HCT116 (cell line): Measurements from ENCODE around the gene RUFY4.

ENCODE experiments used
- CEBPB ChIP-seq: IDR thresholded peaks from 2 replicates; pipeline ENCODE4 v1.6.1; 2012; ENCODE audit warnings: low read depth
- EGR1 ChIP-seq: IDR thresholded peaks from 2 replicates; pipeline ENCODE4 v1.6.1; 2012; ENCODE audit warnings: low read depth
- EZH2 ChIP-seq: fragments of 200-600 bp; sonication (generic); IDR thresholded peaks from 2 replicates; pipeline ENCODE4 v1.6.1; 2017; ENCODE audit warnings: antibody characterized with exemption, mixed run types
- EZH2phosphoT487 ChIP-seq: fragments of 200-600 bp; IDR thresholded peaks from 2 replicates; pipeline ENCODE4 v1.6.1; 2018; ENCODE audit warnings: antibody characterized with exemption, borderline replicate concordance
- POLR2A ChIP-seq: IDR thresholded peaks from 2 replicates; pipeline ENCODE4 v1.7.0; 2011; ENCODE audit warnings: borderline replicate concordance; ENCODE audit not compliant: insufficient read depth, insufficient read length; ENCODE audit errors: extremely low read depth
- RAD21 ChIP-seq: IDR thresholded peaks from 2 replicates; pipeline ENCODE4 v1.6.1; 2012; ENCODE audit warnings: low read depth, mild to moderate bottlenecking
- SRF ChIP-seq: IDR thresholded peaks from 2 replicates; pipeline ENCODE4 v1.6.1; 2012; ENCODE audit warnings: low read depth
- YY1 ChIP-seq: IDR thresholded peaks from 2 replicates; pipeline ENCODE4 v1.6.1; 2011; ENCODE audit warnings: low read length, low read depth, moderate library complexity, mild to moderate bottlenecking; ENCODE audit not compliant: insufficient replicate concordance; ENCODE audit errors: extremely low read depth
- TF ChIP-seq, protein P1 (sequence below), 3 experiments: fragments of 200-600 bp in 1 of 3; sonication (generic) in 1 of 3; IDR thresholded peaks in 2 of 3; conservative IDR thresholded peaks in 1 of 3; 2 replicates each; pipeline ENCODE4 v1.5.1; 2012 to 2017; ENCODE audit warnings: low read depth in 2 of 3, low read length in 2 of 3, antibody characterized with exemption in 1 of 3, borderline replicate concordance in 1 of 3, control low read depth in 1 of 3, mild to moderate bottlenecking in 1 of 3, mixed read lengths in 1 of 3, mixed run types in 1 of 3, moderate library complexity in 1 of 3; ENCODE audit not compliant: insufficient read depth in 1 of 3
- TF ChIP-seq, protein P2 (sequence below): IDR thresholded peaks from 2 replicates; pipeline ENCODE4 v1.6.1; 2012; ENCODE audit warnings: low read depth
- TF ChIP-seq, protein P3 (sequence below): IDR thresholded peaks from 2 replicates; pipeline ENCODE4 v1.6.1; 2012

DNA sequence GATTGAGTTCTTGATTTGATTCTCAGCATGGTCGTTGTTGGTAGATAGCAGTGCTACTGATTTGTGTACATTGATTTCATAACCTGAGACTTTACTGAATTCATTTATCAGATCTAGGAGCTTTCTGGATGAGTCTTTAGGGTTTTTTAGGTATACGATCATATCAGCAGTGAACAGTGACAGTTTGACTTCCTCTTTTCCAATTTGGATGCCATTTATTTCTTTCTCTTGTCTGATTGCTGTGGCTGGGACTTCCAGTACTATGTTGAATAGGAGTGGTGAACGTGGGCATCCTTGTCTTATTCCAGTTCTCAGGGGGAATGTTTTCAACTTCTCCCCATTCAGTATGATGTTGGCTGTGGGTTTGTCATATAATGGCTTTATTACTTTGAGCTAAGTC, 28.9 kb downstream of the RUFY4 start:
- TF ChIP-seq RAD21 = no peak
- TF ChIP-seq POLR2A = no peak
- TF ChIP-seq, protein P1, sequence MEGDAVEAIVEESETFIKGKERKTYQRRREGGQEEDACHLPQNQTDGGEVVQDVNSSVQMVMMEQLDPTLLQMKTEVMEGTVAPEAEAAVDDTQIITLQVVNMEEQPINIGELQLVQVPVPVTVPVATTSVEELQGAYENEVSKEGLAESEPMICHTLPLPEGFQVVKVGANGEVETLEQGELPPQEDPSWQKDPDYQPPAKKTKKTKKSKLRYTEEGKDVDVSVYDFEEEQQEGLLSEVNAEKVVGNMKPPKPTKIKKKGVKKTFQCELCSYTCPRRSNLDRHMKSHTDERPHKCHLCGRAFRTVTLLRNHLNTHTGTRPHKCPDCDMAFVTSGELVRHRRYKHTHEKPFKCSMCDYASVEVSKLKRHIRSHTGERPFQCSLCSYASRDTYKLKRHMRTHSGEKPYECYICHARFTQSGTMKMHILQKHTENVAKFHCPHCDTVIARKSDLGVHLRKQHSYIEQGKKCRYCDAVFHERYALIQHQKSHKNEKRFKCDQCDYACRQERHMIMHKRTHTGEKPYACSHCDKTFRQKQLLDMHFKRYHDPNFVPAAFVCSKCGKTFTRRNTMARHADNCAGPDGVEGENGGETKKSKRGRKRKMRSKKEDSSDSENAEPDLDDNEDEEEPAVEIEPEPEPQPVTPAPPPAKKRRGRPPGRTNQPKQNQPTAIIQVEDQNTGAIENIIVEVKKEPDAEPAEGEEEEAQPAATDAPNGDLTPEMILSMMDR (IDR thresholded peaks at IDR 0.05 in 2 of 3, conservative IDR thresholded peaks at IDR 0.05 in 1 of 3; ENCODE audit: borderline replicate concordance in 1 of 3, insufficient read depth in 1 of 3, low read depth in 2 of 3, low read length in 2 of 3) = no peak
- TF ChIP-seq, protein P2, sequence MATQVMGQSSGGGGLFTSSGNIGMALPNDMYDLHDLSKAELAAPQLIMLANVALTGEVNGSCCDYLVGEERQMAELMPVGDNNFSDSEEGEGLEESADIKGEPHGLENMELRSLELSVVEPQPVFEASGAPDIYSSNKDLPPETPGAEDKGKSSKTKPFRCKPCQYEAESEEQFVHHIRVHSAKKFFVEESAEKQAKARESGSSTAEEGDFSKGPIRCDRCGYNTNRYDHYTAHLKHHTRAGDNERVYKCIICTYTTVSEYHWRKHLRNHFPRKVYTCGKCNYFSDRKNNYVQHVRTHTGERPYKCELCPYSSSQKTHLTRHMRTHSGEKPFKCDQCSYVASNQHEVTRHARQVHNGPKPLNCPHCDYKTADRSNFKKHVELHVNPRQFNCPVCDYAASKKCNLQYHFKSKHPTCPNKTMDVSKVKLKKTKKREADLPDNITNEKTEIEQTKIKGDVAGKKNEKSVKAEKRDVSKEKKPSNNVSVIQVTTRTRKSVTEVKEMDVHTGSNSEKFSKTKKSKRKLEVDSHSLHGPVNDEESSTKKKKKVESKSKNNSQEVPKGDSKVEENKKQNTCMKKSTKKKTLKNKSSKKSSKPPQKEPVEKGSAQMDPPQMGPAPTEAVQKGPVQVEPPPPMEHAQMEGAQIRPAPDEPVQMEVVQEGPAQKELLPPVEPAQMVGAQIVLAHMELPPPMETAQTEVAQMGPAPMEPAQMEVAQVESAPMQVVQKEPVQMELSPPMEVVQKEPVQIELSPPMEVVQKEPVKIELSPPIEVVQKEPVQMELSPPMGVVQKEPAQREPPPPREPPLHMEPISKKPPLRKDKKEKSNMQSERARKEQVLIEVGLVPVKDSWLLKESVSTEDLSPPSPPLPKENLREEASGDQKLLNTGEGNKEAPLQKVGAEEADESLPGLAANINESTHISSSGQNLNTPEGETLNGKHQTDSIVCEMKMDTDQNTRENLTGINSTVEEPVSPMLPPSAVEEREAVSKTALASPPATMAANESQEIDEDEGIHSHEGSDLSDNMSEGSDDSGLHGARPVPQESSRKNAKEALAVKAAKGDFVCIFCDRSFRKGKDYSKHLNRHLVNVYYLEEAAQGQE = no peak
- TF ChIP-seq EZH2phosphoT487 = no peak
- no peak for TF ChIP-seq EGR1
- no peak for TF ChIP-seq CEBPB
- TF ChIP-seq SRF = no peak
- TF ChIP-seq YY1 = no peak
- TF ChIP-seq EZH2 = no peak
- TF ChIP-seq, protein P3, sequence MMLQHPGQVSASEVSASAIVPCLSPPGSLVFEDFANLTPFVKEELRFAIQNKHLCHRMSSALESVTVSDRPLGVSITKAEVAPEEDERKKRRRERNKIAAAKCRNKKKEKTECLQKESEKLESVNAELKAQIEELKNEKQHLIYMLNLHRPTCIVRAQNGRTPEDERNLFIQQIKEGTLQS = no peak
